Parathyroid adenoma (tissue), 2 donors: Measurements from ENCODE around the gene CES2.

Experiments used
- H2AFZ ChIP-seq: fragments of 300-600 bp; sonication (generic); one replicate; pipeline ENCODE4 v1.7.0; 2017; ENCODE audit warnings: antibody characterized with exemption, mild to moderate bottlenecking
- H3K27ac ChIP-seq: fragments of 300-600 bp; sonication (generic); one replicate; pipeline ENCODE4 v1.7.0; 2017
- H3K27me3 ChIP-seq: fragments of 300-600 bp; sonication (generic); one replicate; pipeline ENCODE4 v1.7.0; 2017; ENCODE audit warnings: low read length; ENCODE audit not compliant: control insufficient read depth, insufficient read depth
- H3K36me3 ChIP-seq: fragments of 300-600 bp; sonication (generic); one replicate; pipeline ENCODE4 v1.7.0; 2017; ENCODE audit warnings: low read length; ENCODE audit not compliant: control insufficient read depth, insufficient read depth
- H3K4me1 ChIP-seq: fragments of 300-600 bp; sonication (generic); one replicate; pipeline ENCODE4 v1.7.0; 2017; ENCODE audit warnings: control low read depth
- H3K4me2 ChIP-seq: fragments of 300-600 bp; sonication (generic); one replicate; pipeline ENCODE4 v1.7.0; 2017; ENCODE audit warnings: low read length
- H3K4me3 ChIP-seq: fragments of 300-600 bp; sonication (generic); one replicate; pipeline ENCODE4 v1.7.0; 2017; ENCODE audit warnings: low read depth, low read length
- H3K79me2 ChIP-seq: fragments of 300-600 bp; sonication (generic); one replicate; pipeline ENCODE4 v1.7.0; 2017; ENCODE audit warnings: control low read depth
- H3K9ac ChIP-seq: fragments of 300-600 bp; sonication (generic); one replicate; pipeline ENCODE4 v1.7.0; 2017; ENCODE audit warnings: mild to moderate bottlenecking
- H3K9me3 ChIP-seq: fragments of 300-600 bp; sonication (generic); one replicate; pipeline ENCODE4 v1.7.0; 2017; ENCODE audit warnings: low read length; ENCODE audit not compliant: control insufficient read depth
- TF ChIP-seq, protein P1 (sequence below): fragments of 300-600 bp; sonication (generic); IDR thresholded peaks from one replicate; pipeline ENCODE4 v1.7.0; 2017; ENCODE audit warnings: antibody characterized with exemption, mild to moderate bottlenecking
- donor health status: primary hyperparathyroidism.

The CES2 gene

DNA sequence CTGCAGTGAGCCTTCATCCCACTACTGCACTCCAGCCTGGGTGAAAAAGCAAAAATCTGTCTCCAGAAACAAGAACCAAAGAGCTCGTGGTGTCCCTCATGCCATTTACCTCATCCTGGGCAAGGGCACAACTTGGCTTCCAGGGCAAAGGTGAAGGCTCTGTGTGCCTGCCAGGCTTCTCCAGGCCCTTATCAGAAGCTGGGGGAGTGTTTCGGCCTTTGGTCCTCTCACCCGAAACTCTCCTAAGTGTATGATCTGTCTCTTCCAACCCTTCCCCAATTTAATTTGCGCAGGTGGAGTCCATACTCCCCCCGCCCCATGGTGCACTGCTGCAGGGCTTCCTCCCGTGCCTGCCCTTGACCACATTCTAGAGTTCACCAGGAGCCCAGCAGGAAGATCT lies 1.1 kb downstream of the CES2 start:
- TF ChIP-seq, protein P1, sequence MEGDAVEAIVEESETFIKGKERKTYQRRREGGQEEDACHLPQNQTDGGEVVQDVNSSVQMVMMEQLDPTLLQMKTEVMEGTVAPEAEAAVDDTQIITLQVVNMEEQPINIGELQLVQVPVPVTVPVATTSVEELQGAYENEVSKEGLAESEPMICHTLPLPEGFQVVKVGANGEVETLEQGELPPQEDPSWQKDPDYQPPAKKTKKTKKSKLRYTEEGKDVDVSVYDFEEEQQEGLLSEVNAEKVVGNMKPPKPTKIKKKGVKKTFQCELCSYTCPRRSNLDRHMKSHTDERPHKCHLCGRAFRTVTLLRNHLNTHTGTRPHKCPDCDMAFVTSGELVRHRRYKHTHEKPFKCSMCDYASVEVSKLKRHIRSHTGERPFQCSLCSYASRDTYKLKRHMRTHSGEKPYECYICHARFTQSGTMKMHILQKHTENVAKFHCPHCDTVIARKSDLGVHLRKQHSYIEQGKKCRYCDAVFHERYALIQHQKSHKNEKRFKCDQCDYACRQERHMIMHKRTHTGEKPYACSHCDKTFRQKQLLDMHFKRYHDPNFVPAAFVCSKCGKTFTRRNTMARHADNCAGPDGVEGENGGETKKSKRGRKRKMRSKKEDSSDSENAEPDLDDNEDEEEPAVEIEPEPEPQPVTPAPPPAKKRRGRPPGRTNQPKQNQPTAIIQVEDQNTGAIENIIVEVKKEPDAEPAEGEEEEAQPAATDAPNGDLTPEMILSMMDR = no peak
- Histone ChIP-seq H2AFZ (no peak overlapping the region), H3K9ac (no peak overlapping the region), H3K27ac (no peak overlapping the region), H3K4me3 (no peak overlapping the region), H3K4me2 (no peak overlapping the region), H3K79me2 (peaks cover 13% of the 10 kb centered on the region), H3K4me1 (peaks cover 14% of the 10 kb centered on the region), H3K27me3 (no peaks in the 10 kb centered on the region), H3K36me3 (no peaks in the 10 kb centered on the region), H3K9me3 (no peaks in the 10 kb centered on the region)

DNA sequence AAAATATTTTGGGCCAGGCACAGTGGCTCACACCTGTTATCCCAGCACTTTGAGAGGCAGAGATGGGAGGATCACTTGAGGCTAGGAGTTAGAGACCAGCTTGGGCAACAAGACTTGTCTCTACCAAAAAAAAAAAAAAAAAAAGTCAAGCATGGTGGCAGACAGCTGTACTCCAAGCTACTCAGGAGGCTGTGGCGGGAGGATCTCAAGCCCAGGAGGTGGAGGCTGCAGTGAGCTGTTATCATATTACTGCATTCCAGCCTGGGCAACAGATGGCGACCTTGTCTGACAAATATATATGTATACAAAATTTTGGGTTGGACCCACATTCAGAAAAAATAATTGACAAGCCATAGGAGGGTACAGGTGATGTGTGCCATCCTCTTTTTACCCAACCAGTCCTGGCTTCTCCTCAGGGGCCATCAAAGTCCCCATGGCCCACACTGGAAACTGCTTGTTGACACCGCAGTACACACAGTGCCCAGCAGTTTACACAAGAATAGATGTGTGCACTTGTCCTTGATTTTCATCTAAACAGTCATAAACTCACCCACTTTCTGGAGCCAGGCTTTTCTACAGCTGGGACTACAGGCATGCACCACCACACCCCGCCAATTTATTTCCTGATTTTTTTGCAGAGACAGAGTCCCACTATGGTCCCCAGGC lies 1.7 kb downstream of the CES2 start:
- TF ChIP-seq, protein P1 = no peak
- Histone ChIP-seq H3K27me3 (no peaks in the 10 kb centered on the region), H3K4me2 (no peak overlapping the region), H3K9me3 (no peaks in the 10 kb centered on the region), H3K4me3 (no peak overlapping the region), H3K36me3 (no peaks in the 10 kb centered on the region), H3K79me2 (peaks cover 13% of the 10 kb centered on the region), H3K9ac (no peak overlapping the region), H2AFZ (no peak overlapping the region), H3K4me1 (peaks cover 14% of the 10 kb centered on the region), H3K27ac (no peak overlapping the region)

DNA sequence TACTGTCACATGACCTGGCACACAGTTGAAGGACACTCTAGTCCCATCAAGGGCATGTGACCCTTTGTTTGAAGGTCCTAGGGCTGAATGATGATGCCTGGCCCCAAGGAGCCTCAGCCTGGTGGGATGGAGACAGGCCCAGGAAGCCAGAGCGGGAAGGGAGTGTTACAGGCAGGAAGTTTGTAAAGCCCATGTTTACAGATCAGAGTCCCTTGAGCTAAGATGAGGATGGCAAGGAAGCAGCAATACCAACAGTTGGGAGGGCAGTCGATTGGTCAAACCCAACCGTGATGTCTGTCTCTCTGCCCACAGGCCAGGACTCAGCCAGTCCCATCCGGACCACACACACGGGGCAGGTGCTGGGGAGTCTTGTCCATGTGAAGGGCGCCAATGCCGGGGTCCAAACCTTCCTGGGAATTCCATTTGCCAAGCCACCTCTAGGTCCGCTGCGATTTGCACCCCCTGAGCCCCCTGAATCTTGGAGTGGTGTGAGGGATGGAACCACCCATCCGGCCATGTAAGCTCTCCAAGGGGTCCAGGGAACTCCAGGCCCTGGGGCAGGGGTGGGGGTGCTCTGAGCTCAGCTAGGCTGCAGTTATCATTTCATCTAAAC lies 2.5 kb downstream of the CES2 start:
- no peaks in the 10 kb centered on the region for H3K36me3 ChIP-seq
- no peak overlapping the region for H3K9ac ChIP-seq
- TF ChIP-seq, protein P1 = no peak
- H3K4me3 ChIP-seq = no peak overlapping the region
- H3K4me2 ChIP-seq = no peak overlapping the region
- peaks cover 13% of the 10 kb centered on the region for H3K79me2 ChIP-seq
- H2AFZ ChIP-seq = no peak overlapping the region
- peaks cover 11% of the 10 kb centered on the region for H3K4me1 ChIP-seq
- H3K9me3 ChIP-seq = no peaks in the 10 kb centered on the region
- no peaks in the 10 kb centered on the region for H3K27me3 ChIP-seq
- H3K27ac ChIP-seq = no peak overlapping the region

DNA sequence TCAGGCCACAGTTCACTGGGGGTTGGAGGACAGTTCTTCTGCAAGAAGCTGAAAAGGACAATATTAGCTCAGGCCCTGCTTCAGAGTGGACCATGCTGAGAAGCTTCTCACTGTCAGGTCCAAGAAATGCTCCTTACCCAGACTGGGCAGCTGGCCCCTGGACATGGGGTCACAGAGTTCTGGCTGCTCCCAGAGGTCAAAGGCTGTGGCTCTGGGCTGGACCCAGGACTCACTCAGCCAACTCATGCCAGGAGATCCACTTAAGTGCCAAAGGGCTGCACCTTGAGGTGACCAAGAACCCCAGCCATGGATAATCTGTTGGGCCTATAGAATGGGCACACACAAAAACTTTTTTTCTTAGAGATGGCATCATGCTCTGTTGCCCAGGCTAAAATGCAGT lies 4.0 kb downstream of the CES2 start:
- peaks cover 6% of the 10 kb centered on the region for H3K4me1 ChIP-seq
- H3K9me3 ChIP-seq = no peaks in the 10 kb centered on the region
- no peak overlapping the region for H2AFZ ChIP-seq
- H3K36me3 ChIP-seq = no peaks in the 10 kb centered on the region
- no peak overlapping the region for H3K9ac ChIP-seq
- TF ChIP-seq, protein P1 = no peak
- H3K4me2 ChIP-seq = no peak overlapping the region
- no peaks in the 10 kb centered on the region for H3K27me3 ChIP-seq
- H3K4me3 ChIP-seq = no peak overlapping the region
- peaks cover 8% of the 10 kb centered on the region for H3K79me2 ChIP-seq
- H3K27ac ChIP-seq = no peak overlapping the region

DNA sequence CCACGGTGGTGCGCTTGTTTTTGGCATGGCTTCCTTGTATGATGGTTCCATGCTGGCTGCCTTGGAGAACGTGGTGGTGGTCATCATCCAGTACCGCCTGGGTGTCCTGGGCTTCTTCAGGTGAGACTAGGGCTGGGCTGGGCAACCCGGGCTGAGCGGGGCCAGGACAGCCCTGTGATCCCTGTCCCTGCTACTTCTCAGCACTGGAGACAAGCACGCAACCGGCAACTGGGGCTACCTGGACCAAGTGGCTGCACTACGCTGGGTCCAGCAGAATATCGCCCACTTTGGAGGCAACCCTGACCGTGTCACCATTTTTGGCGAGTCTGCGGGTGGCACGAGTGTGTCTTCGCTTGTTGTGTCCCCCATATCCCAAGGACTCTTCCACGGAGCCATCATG lies 4.9 kb downstream of the CES2 start:
- H2AFZ ChIP-seq = no peak overlapping the region
- no peak overlapping the region for H3K4me2 ChIP-seq
- no peak overlapping the region for H3K4me3 ChIP-seq
- H3K27ac ChIP-seq = no peak overlapping the region
- H3K79me2 ChIP-seq = peaks cover 5% of the 10 kb centered on the region
- no peaks in the 10 kb centered on the region for H3K9me3 ChIP-seq
- H3K9ac ChIP-seq = no peak overlapping the region
- H3K36me3 ChIP-seq = no peaks in the 10 kb centered on the region
- TF ChIP-seq, protein P1 = no peak
- no peaks in the 10 kb centered on the region for H3K27me3 ChIP-seq
- H3K4me1 ChIP-seq = peaks cover 6% of the 10 kb centered on the region
